GM12878 (cell line): Measurements from ENCODE around the gene OVOL3. TPM values are rescaled to one million over a fixed set of nuclear protein-coding genes. Genes with fewer than 3 reads are reported as not detected.

Source experiments
- ATAC-seq: fragments of 200-7000 bp; cut with Tn5 transposase; 3 replicates; pipeline ENCODE4 v1.9.1; 2020; ENCODE audit warnings: mild to moderate bottlenecking, moderate library complexity
- BruUV-seq: library from RNA; stranded (reverse); fragments of 400-500 nt; replicated peaks from 2 replicates; lab custom pipeline; 2021; lab: Mats Ljungman, UMichigan
- CTCF ChIA-PET: fragments of 300-600 bp; sonication (Branson Sonifier 250); formaldehyde crosslinking; extraction: SDS; loops from one replicate; lab custom pipeline; 2021; ENCODE audit warnings: inconsistent platforms; lab: Yijun Ruan, JAX
- POLR2A ChIA-PET: fragments of 350-600 bp; formaldehyde crosslinking; extraction: SDS; loops from one replicate; lab custom pipeline; 2021; ENCODE audit warnings: inconsistent platforms; lab: Charles Lee
- RAD21 ChIA-PET: fragments of 300-600 bp; sonication (Branson Sonifier 250); formaldehyde crosslinking; loops from one replicate; lab custom pipeline; 2023; ENCODE audit warnings: antibody characterized with exemption; ENCODE audit not compliant: unreplicated experiment; lab: Charles Lee
- SMC1A ChIA-PET: fragments of 300-600 bp; sonication (Branson Sonifier 250); formaldehyde crosslinking; loops from one replicate; lab custom pipeline; 2023; ENCODE audit not compliant: unreplicated experiment, uncharacterized antibody; lab: Charles Lee
- DNase-seq: peaks from one replicate; pipeline ENCODE4 v3.0.0-alpha.2; 2011; ENCODE audit warnings: low read depth, low spot score
- FAIRE-seq: peaks from 3 replicates; lab custom pipeline; 2011; peaks lifted over from hg19 to GRCh38; lab: Jason Lieb, UNC
- H2AFZ ChIP-seq: 2 replicates; pipeline ENCODE4 v1.6.0; 2011; ENCODE audit warnings: low read depth, low read length, control low read depth; ENCODE audit not compliant: control insufficient read depth
- H3K27ac ChIP-seq: 2 replicates; pipeline ENCODE4 v1.5.1; 2011; ENCODE audit warnings: control low read depth; ENCODE audit not compliant: control insufficient read depth, insufficient read depth
- H3K27me3 ChIP-seq, 2 experiments: replicated peaks in 1 of 2; 2 replicates each; pipeline versions ENCODE4 v1.6.0 to v1.6.1; 2011; ENCODE audit warnings: low read length in 1 of 2; ENCODE audit not compliant: control insufficient read depth in 2 of 2, insufficient read depth in 2 of 2
- H3K36me3 ChIP-seq, 2 experiments: 2 replicates each; pipeline ENCODE4 v1.5.1; 2011; ENCODE audit warnings: low read length in 1 of 2; ENCODE audit not compliant: control insufficient read depth in 2 of 2, insufficient read depth in 2 of 2
- H3K4me1 ChIP-seq: 2 replicates; pipeline ENCODE4 v1.6.1; 2011; ENCODE audit warnings: mild to moderate bottlenecking, low read length, moderate library complexity, mixed read lengths; ENCODE audit not compliant: control insufficient read depth, insufficient read depth
- H3K4me2 ChIP-seq: 2 replicates; pipeline ENCODE4 v1.6.0; 2011; ENCODE audit warnings: control low read depth; ENCODE audit not compliant: control insufficient read depth, insufficient read depth
- H3K4me3 ChIP-seq: fragments of 200-600 bp; sonication (generic); 2 replicates; pipeline ENCODE4 v1.5.1; 2016
- H3K79me2 ChIP-seq: 2 replicates; pipeline ENCODE4 v1.6.0; 2011; ENCODE audit warnings: low read length; ENCODE audit not compliant: control insufficient read depth, insufficient read depth
- H3K9ac ChIP-seq: 2 replicates; pipeline ENCODE4 v1.8.0; 2011; ENCODE audit warnings: low read length, control low read depth, mixed read lengths; ENCODE audit not compliant: control insufficient read depth, insufficient read depth
- H3K9me3 ChIP-seq: replicated peaks from 3 replicates; pipeline ENCODE4 v1.5.1; 2011; ENCODE audit warnings: mild to moderate bottlenecking, low read length; ENCODE audit not compliant: control insufficient read depth, insufficient read depth
- H4K20me1 ChIP-seq: 2 replicates; pipeline ENCODE4 v1.6.0; 2011; ENCODE audit not compliant: control insufficient read depth, insufficient read depth
- BCLAF1 ChIP-seq: fragments of 450-650 bp; IDR thresholded peaks from 2 replicates; pipeline ENCODE4 v1.6.1; 2017; ENCODE audit warnings: antibody characterized with exemption, mild to moderate bottlenecking, moderate library complexity
- ESRRA ChIP-seq: IDR thresholded peaks from 2 replicates; pipeline ENCODE4 v1.6.1; 2012; ENCODE audit warnings: mild to moderate bottlenecking, low read length, improper control_type of control experiment
- EZH2 ChIP-seq: IDR thresholded peaks from 2 replicates; pipeline ENCODE4 v1.6.1; 2012; ENCODE audit warnings: low read depth, mild to moderate bottlenecking, control low read depth, inconsistent platforms, low read length, borderline replicate concordance; ENCODE audit not compliant: control insufficient read depth
- FOXM1 ChIP-seq: IDR thresholded peaks from 2 replicates; pipeline ENCODE4 v1.6.1; 2012; ENCODE audit warnings: low read depth, mild to moderate bottlenecking, inconsistent platforms, low read length, moderate library complexity
- HDAC2 ChIP-seq: fragments of 200-600 bp; sonication (generic); IDR thresholded peaks from 2 replicates; pipeline ENCODE4 v1.6.1; 2017
- IRF3 ChIP-seq: fragments of 450-650 bp; IDR thresholded peaks from 2 replicates; pipeline ENCODE4 v1.6.1; 2014; ENCODE audit warnings: mild to moderate bottlenecking
- MXI1 ChIP-seq: fragments of 150-350 bp; IDR thresholded peaks from 2 replicates; pipeline ENCODE4 v1.6.1; 2011; ENCODE audit warnings: low read depth, mild to moderate bottlenecking, inconsistent platforms, low read length, improper control_type of control experiment
- PBX3 ChIP-seq: IDR thresholded peaks from 2 replicates; pipeline ENCODE4 v1.6.1; 2011; ENCODE audit warnings: mild to moderate bottlenecking, low read depth, low read length, moderate library complexity; ENCODE audit not compliant: insufficient replicate concordance
- POLR2A ChIP-seq: IDR thresholded peaks from 2 replicates; pipeline ENCODE4 v1.6.1; 2011; ENCODE audit warnings: low read depth, mild to moderate bottlenecking, low read length
- SREBF2 ChIP-seq: IDR thresholded peaks from 2 replicates; pipeline ENCODE4 v1.6.1; 2012; ENCODE audit warnings: mild to moderate bottlenecking, low read length
- WGBS: methylation state at CpG from one replicate; pipeline ENCODE4 v1.1.6; 2016; ENCODE audit warnings: low lambda C conversion rate; ENCODE audit not compliant: insufficient replicate concordance, insufficient coverage; ENCODE audit errors: missing lambda C conversion rate; 5-methylcytosine and 5-hydroxymethylcytosine counted together
- in situ Hi-C: fragments of 300-500 bp; cut with MboI; formaldehyde crosslinking; loops from 9 replicates; pipeline ENCODE4 v1.14.3; 2018; ENCODE audit warnings: mixed read lengths
- intact Hi-C: fragments of 100-400 bp; cut with micrococcal nuclease; formaldehyde crosslinking; loops from one replicate; pipeline ENCODE4 v1.14.2; 2022; ENCODE audit not compliant: unreplicated experiment
- polyA plus RNA-seq, 11 experiments: library from polyadenylated mRNA; depleted of rRNA in 4 of 11; unstranded in 6 of 11; stranded (reverse) in 5 of 11; fragments of >200 nt; fragmentation: Nextera tagmentation in 4 of 11; fragmentation: Illumina TruSeq in 1 of 11; extraction: Ambion mirVana in 4 of 11; extraction: Trizol in 1 of 11; gene quantifications; 1 replicate in 1 of 11; 2 replicates in 10 of 11; pipeline versions ENCODE4 v1.2.1 to v1.2.3, GENCODE V29; 2011 to 2016; ENCODE audit warnings: inconsistent platforms in 2 of 11, missing spikeins in 2 of 11, low read depth in 1 of 11
- total RNA-seq, 4 experiments: library from RNA; depleted of rRNA in 3 of 4; stranded (reverse); fragments of >200 nt in 3 of 4; fragmentation: Illumina TruSeq in 1 of 4; extraction: Trizol in 1 of 4; gene quantifications; 2 replicates each; pipeline versions ENCODE4 v1.2.1 to v1.2.3, GENCODE V29; 2013 to 2021

OVOL3 gene
- total and polyA plus RNA-seq, 10 of the 15 experiments (the other 5 are each of a cell fraction or from before 2014, with no cell fraction given), result 0.43 TPM; not detected in 9

GRCh38 chr19:36149673-36150406 lies 38.9 kb downstream of the OVOL3 start:
- POLR2A ChIA-PET, result no interaction called here
- WGBS, result 95% methylated on average over 13 of the region's 13 CpGs

More at GRCh38 chr19:36149673-36150406, 38.9 kb downstream of the OVOL3 start:
- no peak overlapping the region for H3K4me2 ChIP-seq
- ChIA-PET RAD21 (no interaction called here), CTCF (no interaction called here), SMC1A (no interaction called here)
- H3K4me1 ChIP-seq, result no peaks in the 10 kb centered on the region
- intact Hi-C loops, result no loop called here
- no peak overlapping the region for H3K9ac ChIP-seq
- TSS peak; percentile 52 for BruUV-seq
- no peaks in the 10 kb centered on the region for H3K79me2 ChIP-seq
- H3K4me3 ChIP-seq, result no peak overlapping the region
- H3K27ac ChIP-seq, result no peak overlapping the region
- no peak for ATAC-seq
- peaks cover 14 to 19% of the 10 kb centered on the region in 2 experiments for H3K36me3 ChIP-seq
- FAIRE-seq, result no peak
- no peaks in the 10 kb centered on the region for H4K20me1 ChIP-seq
- in situ Hi-C loops, result no loop called here
- no peak overlapping the region for H2AFZ ChIP-seq
- TF ChIP-seq EZH2, result no peak
- no peak for TF ChIP-seq ESRRA
- no peak for TF ChIP-seq POLR2A
- TF ChIP-seq SREBF2, result no peak
- no peak for TF ChIP-seq MXI1
- no peak for TF ChIP-seq FOXM1
- TF ChIP-seq IRF3, result no peak
- no peak for TF ChIP-seq PBX3
- TF ChIP-seq HDAC2, result no peak
- no peak for TF ChIP-seq BCLAF1
- no peak for DNase-seq
- no peaks in the 10 kb centered on the region for H3K27me3 ChIP-seq
- H3K9me3 ChIP-seq, result no peaks in the 10 kb centered on the region
